SK-N-SH treated with all-trans-retinoic acid at 6 μM for 48 hours (cell line): ENCODE results near the gene UTF1.

Experiments used
- CREB5 ChIP-seq: fragments of 250-450 bp; sonication (Bioruptor Pico); IDR thresholded peaks from 2 replicates; pipeline ENCODE4 v1.5.1; 2020; ENCODE audit warnings: low read depth, mild to moderate bottlenecking, moderate library complexity
- CSRNP3 ChIP-seq: fragments of 250-450 bp; sonication (Bioruptor Pico); IDR thresholded peaks from 2 replicates; pipeline ENCODE4 v1.5.1; 2021; ENCODE audit warnings: mild to moderate bottlenecking, moderate library complexity
- PATZ1 ChIP-seq: fragments of 250-450 bp; sonication (Bioruptor Pico); IDR thresholded peaks from 2 replicates; pipeline ENCODE4 v1.8.0; 2020; ENCODE audit warnings: mild to moderate bottlenecking, moderate library complexity, borderline replicate concordance
- POU6F1 ChIP-seq: fragments of 250-450 bp; sonication (Bioruptor Pico); IDR thresholded peaks from 2 replicates; pipeline ENCODE4 v1.8.0; 2021; ENCODE audit warnings: low read depth, mild to moderate bottlenecking, moderate library complexity, borderline replicate concordance
- SNAI2 ChIP-seq: fragments of 250-450 bp; sonication (Bioruptor Pico); IDR thresholded peaks from 2 replicates; pipeline ENCODE4 v1.5.0; 2020; ENCODE audit warnings: mild to moderate bottlenecking, moderate library complexity
- ZFP3 ChIP-seq: fragments of 250-450 bp; sonication (Bioruptor Pico); IDR thresholded peaks from 2 replicates; pipeline ENCODE4 v1.5.0; 2020; ENCODE audit warnings: mild to moderate bottlenecking, moderate library complexity
- ZFP30 ChIP-seq: fragments of 450-650 bp; formaldehyde crosslinking; IDR thresholded peaks from 2 replicates; pipeline ENCODE4 v1.5.0; 2022; ENCODE audit warnings: mild to moderate bottlenecking, moderate library complexity
- ZNF565 ChIP-seq: fragments of 450-650 bp; formaldehyde crosslinking; conservative IDR thresholded peaks from 2 replicates; pipeline ENCODE4 v1.5.0; 2020; ENCODE audit warnings: low read depth, mild to moderate bottlenecking, moderate library complexity
- ZNF70 ChIP-seq: fragments of 450-650 bp; formaldehyde crosslinking; IDR thresholded peaks from 2 replicates; pipeline ENCODE4 v1.5.0; 2020; ENCODE audit warnings: mild to moderate bottlenecking, moderate library complexity

- TF ChIP-seq ZNF565 (no peak), POU6F1 (CRISPR knock-in tag) (no peak), ZNF70 (no peak), ZFP30 (CRISPR knock-in tag) (no peak), PATZ1 (CRISPR knock-in tag) (no peak), CREB5 (CRISPR knock-in tag) (no peak), ZFP3 (CRISPR knock-in tag) (no peak), CSRNP3 (no peak), SNAI2 (no peak)
Measured at GRCh38 chr10:133203652-133204195, 26.3 kb upstream of the UTF1 start.
